Fibroblast of skin of right quadriceps (primary cell): Measurements from ENCODE around the gene FOXL3.
"Not testable (repeated sequence)": the region's sequence is repeated elsewhere in the genome, so short reads cannot be mapped to it uniquely, and the experiment has no call there.

Experiments
- DNase-seq: peaks from one replicate; pipeline ENCODE4 v3.0.0-alpha.2; 2013

The FOXL3 gene

GRCh38 chr7:289756-290553, at the start of gene FOXL3:
Gene FOXL3 (plus strand): TSS chr7:290170. CDS start chr7:290170, 0 bp downstream.
- DNase-seq = no peak

- no peak for DNase-seq
These were observed 49.0 kb upstream of the FOXL3 start for GRCh38 chr7:240887-241421.

GRCh38 chr7:241513-241912, 48.5 kb upstream of the FOXL3 start:
- DNase-seq = no peak

GRCh38 chr7:242826-243579, 47.0 kb upstream of the FOXL3 start:
- not testable (repeated sequence) for DNase-seq

- not testable (repeated sequence) for DNase-seq
These were observed 46.4 kb upstream of the FOXL3 start for GRCh38 chr7:243580-243978.

GRCh38 chr7:244974-245373, 45.0 kb upstream of the FOXL3 start:
- DNase-seq = no peak

GRCh38 chr7:245574-246295, 44.2 kb upstream of the FOXL3 start:
- no peak for DNase-seq

- no peak for DNase-seq
These were observed 43.5 kb upstream of the FOXL3 start for GRCh38 chr7:246451-246850.

GRCh38 chr7:247181-247580, 42.8 kb upstream of the FOXL3 start:
- DNase-seq = no peak

GRCh38 chr7:247636-248035, 42.3 kb upstream of the FOXL3 start:
- DNase-seq = no peak

- no peak for DNase-seq
These were observed 41.1 kb upstream of the FOXL3 start for GRCh38 chr7:248732-249435.

- DNase-seq = no peak
These were observed 40.0 kb upstream of the FOXL3 start for GRCh38 chr7:249989-250388.

GRCh38 chr7:250523-250922, 39.4 kb upstream of the FOXL3 start:
- no peak for DNase-seq

- DNase-seq = no peak
These were observed 39.0 kb upstream of the FOXL3 start for GRCh38 chr7:251005-251404.

GRCh38 chr7:251446-252175, 38.4 kb upstream of the FOXL3 start:
- DNase-seq = no peak

- DNase-seq = no peak
These were observed 37.6 kb upstream of the FOXL3 start for GRCh38 chr7:252216-252965.

GRCh38 chr7:252981-253380, 37.0 kb upstream of the FOXL3 start:
- no peak for DNase-seq

GRCh38 chr7:253581-254336, 36.2 kb upstream of the FOXL3 start:
- no peak for DNase-seq

GRCh38 chr7:254337-255037, 35.5 kb upstream of the FOXL3 start:
- no peak for DNase-seq

GRCh38 chr7:255038-255435, 34.9 kb upstream of the FOXL3 start:
- no peak for DNase-seq
